ENCODE measurements around the gene GRAMD2A.
A peak's percentile ranks its signal among the peaks of the same experiment; 100 is the strongest.

Gene GRAMD2A

DNA sequence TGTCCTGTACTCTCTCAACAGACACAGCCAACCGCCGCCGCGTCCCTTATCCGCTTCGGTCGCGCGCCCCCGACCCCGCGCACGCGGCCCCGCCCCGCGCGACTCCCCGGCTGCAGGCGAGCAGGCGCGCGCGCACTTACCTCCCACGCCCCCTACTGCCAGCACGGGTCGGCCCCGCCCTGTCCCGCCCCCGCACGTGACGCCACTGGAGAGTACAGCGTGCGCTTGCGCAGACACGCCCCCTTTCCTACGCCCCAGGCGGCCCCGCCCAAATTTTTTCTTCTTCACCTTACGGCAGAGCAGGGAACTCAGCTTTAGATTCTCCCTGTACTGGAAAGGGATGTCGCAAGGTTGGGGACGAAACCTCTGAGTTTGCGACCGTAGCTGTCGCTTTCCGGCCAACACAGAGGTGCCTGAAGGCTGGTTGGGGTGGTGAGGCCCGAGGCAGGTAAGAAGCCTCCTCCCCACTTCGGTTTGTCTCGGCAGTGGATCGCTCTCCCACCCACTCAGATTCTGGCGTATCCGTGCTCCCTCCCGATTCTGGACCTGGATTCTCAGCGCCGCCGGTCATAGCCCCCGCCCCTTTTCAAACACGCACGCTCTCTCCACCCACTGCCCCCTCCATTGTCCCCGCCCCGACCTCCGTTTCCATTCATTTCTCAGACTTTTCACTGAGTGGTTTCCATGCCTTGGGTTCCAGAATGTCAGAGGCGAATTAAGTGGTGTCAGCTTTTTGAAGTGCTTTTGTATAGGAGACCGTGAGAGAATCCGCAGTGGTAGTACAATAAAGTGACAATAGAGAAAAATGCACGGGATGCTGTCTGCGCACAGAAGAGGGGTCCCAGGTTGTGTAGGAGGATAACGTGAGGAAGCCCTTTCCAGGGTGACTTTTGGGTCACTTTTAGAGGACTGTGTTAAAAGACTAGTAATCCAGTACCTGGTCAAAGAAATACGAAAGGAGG lies 79.3 kb downstream of the GRAMD2A start, which contains the start of the genes MYO9A and SENP8 (continued):
- TF ChIP-seq EGR2 (tag by site-specific recombination; IDR thresholded peaks at IDR 0.05; ENCODE audit: low read depth) = peak; percentile 87
- no peak for TF ChIP-seq ZNF274 (IDR thresholded peaks at IDR 0.05; ENCODE audit: low read length)
- no peak for TF ChIP-seq ZNF274 (tag by site-specific recombination; IDR thresholded peaks at IDR 0.05; ENCODE audit: borderline replicate concordance)
- TF ChIP-seq ZNF341 (tag by site-specific recombination; IDR thresholded peaks at IDR 0.05; ENCODE audit: low read depth) = no peak; the same call in 1 of the 2 replicates
- TF ChIP-seq, protein P1, sequence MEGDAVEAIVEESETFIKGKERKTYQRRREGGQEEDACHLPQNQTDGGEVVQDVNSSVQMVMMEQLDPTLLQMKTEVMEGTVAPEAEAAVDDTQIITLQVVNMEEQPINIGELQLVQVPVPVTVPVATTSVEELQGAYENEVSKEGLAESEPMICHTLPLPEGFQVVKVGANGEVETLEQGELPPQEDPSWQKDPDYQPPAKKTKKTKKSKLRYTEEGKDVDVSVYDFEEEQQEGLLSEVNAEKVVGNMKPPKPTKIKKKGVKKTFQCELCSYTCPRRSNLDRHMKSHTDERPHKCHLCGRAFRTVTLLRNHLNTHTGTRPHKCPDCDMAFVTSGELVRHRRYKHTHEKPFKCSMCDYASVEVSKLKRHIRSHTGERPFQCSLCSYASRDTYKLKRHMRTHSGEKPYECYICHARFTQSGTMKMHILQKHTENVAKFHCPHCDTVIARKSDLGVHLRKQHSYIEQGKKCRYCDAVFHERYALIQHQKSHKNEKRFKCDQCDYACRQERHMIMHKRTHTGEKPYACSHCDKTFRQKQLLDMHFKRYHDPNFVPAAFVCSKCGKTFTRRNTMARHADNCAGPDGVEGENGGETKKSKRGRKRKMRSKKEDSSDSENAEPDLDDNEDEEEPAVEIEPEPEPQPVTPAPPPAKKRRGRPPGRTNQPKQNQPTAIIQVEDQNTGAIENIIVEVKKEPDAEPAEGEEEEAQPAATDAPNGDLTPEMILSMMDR (tag by site-specific recombination; IDR thresholded peaks at IDR 0.05) = no peak
- TF ChIP-seq ZNF26 (tag by site-specific recombination; IDR thresholded peaks at IDR 0.05) = no peak
- TF ChIP-seq KLF8 (tag by site-specific recombination; IDR thresholded peaks at IDR 0.05) = peak; percentile 84
- TF ChIP-seq SP3 (tag by site-specific recombination; IDR thresholded peaks at IDR 0.05) = peak; percentile 98
- TF ChIP-seq ZNF600 (tag by site-specific recombination; IDR thresholded peaks at IDR 0.05) = peak; percentile 88
- no peak for TF ChIP-seq ZBTB26 (tag by site-specific recombination; optimal IDR thresholded peaks at IDR 0.05)
- peak; percentile 78 for TF ChIP-seq INSM2 (tag by site-specific recombination; IDR thresholded peaks at IDR 0.05)
- TF ChIP-seq ZNF366 (tag by site-specific recombination; conservative IDR thresholded peaks at IDR 0.05) = peak; percentile 69; the same call in 1 of the 2 replicates
- peak; percentile 89 for TF ChIP-seq SP7 (tag by site-specific recombination; IDR thresholded peaks at IDR 0.05)
- TF ChIP-seq ZNF248 (tag by site-specific recombination; IDR thresholded peaks at IDR 0.05) = no peak
- TF ChIP-seq ZNF362 (tag by site-specific recombination; IDR thresholded peaks at IDR 0.05) = peak; percentile 97
- peak; percentile 62; the same call in 1 of the 2 replicates for TF ChIP-seq ZNF792 (tag by site-specific recombination; IDR thresholded peaks at IDR 0.05)
- TF ChIP-seq ZNF132 (tag by site-specific recombination; IDR thresholded peaks at IDR 0.05; ENCODE audit: borderline replicate concordance) = no peak
- TF ChIP-seq ZSCAN23 (tag by site-specific recombination; IDR thresholded peaks at IDR 0.05) = 0 out of 2 replicates have a peak, but pooled peaks have one; percentile 57
- TF ChIP-seq ZNF140 (tag by site-specific recombination; IDR thresholded peaks at IDR 0.05) = no peak
- peak; percentile 81 for TF ChIP-seq ZEB2 (tag by site-specific recombination; IDR thresholded peaks at IDR 0.05)
- peak; percentile 18; the same call in 1 of the 2 replicates for TF ChIP-seq ZNF561 (tag by site-specific recombination; IDR thresholded peaks at IDR 0.05; ENCODE audit: borderline replicate concordance)
- TF ChIP-seq ZNF664 (tag by site-specific recombination; IDR thresholded peaks at IDR 0.05) = peak; percentile 52; the same call in 1 of the 2 replicates
- 0 out of 2 replicates have a peak, but pooled peaks have one; percentile 38 for TF ChIP-seq ZBTB10 (tag by site-specific recombination; IDR thresholded peaks at IDR 0.05)
- TF ChIP-seq, protein P2, sequence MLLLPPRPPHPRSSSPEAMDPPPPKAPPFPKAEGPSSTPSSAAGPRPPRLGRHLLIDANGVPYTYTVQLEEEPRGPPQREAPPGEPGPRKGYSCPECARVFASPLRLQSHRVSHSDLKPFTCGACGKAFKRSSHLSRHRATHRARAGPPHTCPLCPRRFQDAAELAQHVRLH (tag by site-specific recombination; IDR thresholded peaks at IDR 0.05) = peak; percentile 65; the same call in 1 of the 2 replicates
- TF ChIP-seq PRDM1 (tag by site-specific recombination; IDR thresholded peaks at IDR 0.05) = peak; percentile 87
- TF ChIP-seq ZFP69B (tag by site-specific recombination; IDR thresholded peaks at IDR 0.05) = peak; percentile 81
- TF ChIP-seq ZBTB17 (tag by site-specific recombination; IDR thresholded peaks at IDR 0.05) = peak; percentile 89
- 0 out of 2 replicates have a peak, but pooled peaks have one; percentile 17 for TF ChIP-seq ZNF785 (tag by site-specific recombination; IDR thresholded peaks at IDR 0.05)
- peak; percentile 90 for TF ChIP-seq ZFHX2 (tag by site-specific recombination; conservative IDR thresholded peaks at IDR 0.05)

All from HEK293 (cell line).